Spleen (tissue), 11 donors: ENCODE data around the gene SPTAN1. TPM values are rescaled to one million over a fixed set of nuclear protein-coding genes. Genes with fewer than 3 reads are reported as not detected.

ENCODE experiments used
- DNase-seq: peaks from one replicate; pipeline ENCODE4 v3.0.0-alpha.2; 2020
- H3K27ac ChIP-seq, 8 donors: fragments of 200-600 bp; sonication (generic) in 7 of 8; 1 replicate in 4 of 8; 2 replicates in 4 of 8; pipeline versions ENCODE4 v1.5.0 to v1.8.0; 2016 to 2021; ENCODE audit warnings: inconsistent platforms in 4 of 8, mild to moderate bottlenecking in 4 of 8, moderate library complexity in 1 of 8
- H3K27me3 ChIP-seq, 7 donors: fragments of 200-600 bp; sonication (generic) in 6 of 7; replicated peaks in 1 of 7; 1 replicate in 4 of 7; 2 replicates in 3 of 7; pipeline versions ENCODE4 v1.5.0 to v1.8.0; 2016 to 2021; ENCODE audit warnings: inconsistent platforms in 3 of 7, mild to moderate bottlenecking in 1 of 7
- H3K36me3 ChIP-seq, 6 donors: fragments of 200-600 bp; sonication (generic) in 5 of 6; 1 replicate in 4 of 6; 2 replicates in 2 of 6; pipeline versions ENCODE4 v1.5.0 to v1.8.0; 2016 to 2021; ENCODE audit warnings: inconsistent platforms in 2 of 6
- H3K4me1 ChIP-seq, 6 donors: fragments of 200-600 bp; sonication (generic) in 5 of 6; 1 replicate in 3 of 6; 2 replicates in 3 of 6; pipeline versions ENCODE4 v1.5.0 to v1.8.0; 2016 to 2021; ENCODE audit warnings: inconsistent platforms in 3 of 6
- H3K4me3 ChIP-seq, 8 donors: fragments of 200-600 bp; sonication (generic) in 7 of 8; 1 replicate in 4 of 8; 2 replicates in 4 of 8; pipeline versions ENCODE4 v1.5.0 to v1.8.0; 2016 to 2021; ENCODE audit warnings: inconsistent platforms in 4 of 8, mild to moderate bottlenecking in 4 of 8, moderate library complexity in 2 of 8
- H3K9me3 ChIP-seq, 8 donors: fragments of 200-600 bp; sonication (generic) in 7 of 8; 1 replicate in 4 of 8; 2 replicates in 4 of 8; pipeline versions ENCODE4 v1.5.0 to v1.8.0; 2016 to 2021; ENCODE audit warnings: inconsistent platforms in 4 of 8
- CTCF ChIP-seq, 11 experiments: fragments of 200-600 bp in 7 of 11; fragments of 450-650 bp in 4 of 11; sonication (generic) in 4 of 11; IDR thresholded peaks in 8 of 11; conservative IDR thresholded peaks in 3 of 11; 1 replicate in 7 of 11; 2 replicates in 4 of 11; pipeline versions ENCODE4 v1.4.0 to v1.8.0; 2016 to 2021; ENCODE audit warnings: antibody characterized with exemption in 11 of 11, inconsistent platforms in 4 of 11, mild to moderate bottlenecking in 1 of 11
- POLR2A ChIP-seq, 3 donors: fragments of 450-650 bp; IDR thresholded peaks; one replicate each; pipeline ENCODE4 v1.5.1; 2017; ENCODE audit warnings: antibody characterized with exemption in 3 of 3, mild to moderate bottlenecking in 1 of 3
- POLR2AphosphoS5 ChIP-seq, 3 donors: sonication (generic); formaldehyde crosslinking; IDR thresholded peaks; one replicate each; pipeline ENCODE4 v1.5.1; 2017; ENCODE audit warnings: antibody characterized with exemption in 3 of 3
- whole genome bisulfite sequencing, 5 donors: extraction: QIAGEN DNeasy Blood & Tissue Kit in 3 of 5; methylation state at CpG; one replicate each; pipeline versions ENCODE4 v1.1.5 to v1.1.7; 2013 to 2018; 5-methylcytosine and 5-hydroxymethylcytosine counted together
- intact Hi-C: fragments of 100-400 bp; cut with DNase I; formaldehyde crosslinking; loops from one replicate; pipeline ENCODE4 v1.15.0; 2023; ENCODE audit warnings: low total_unique reads
- polyA plus RNA-seq, 3 donors: library from polyadenylated mRNA; stranded (reverse); fragments of 200-250 nt; gene quantifications; one replicate each; pipeline ENCODE4 v1.2.1, GENCODE V29; 2013
- total RNA-seq, 7 donors: library from RNA; depleted of rRNA in 3 of 7; stranded (reverse); fragments of >200 nt in 3 of 7; fragmentation: NEBNext Ultra II Directional in 4 of 7; extraction: Animal tissue kit (Norgen Biotek cat#: 25700) in 4 of 7; gene quantifications; one replicate each; pipeline versions ENCODE4 v1.1.0 to v1.2.1, GENCODE V29; 2016 to 2021
- donor health status: healthy with polysubstance abuse.
- donor health status: DM: no; HTN: no; CAD: no; lungs with moderate emphysema.
- donor health status: DM: no; HTN: no; CAD: no.
- donor health status: Bipolar disorder and iron deficiency.
- donor health status: healthy.
- donor health status: DM: no; HTN: no; CAD: no.
- donor health status: DM: yes; HTN: yes; CAD: no.

Gene SPTAN1
- total and polyA plus RNA-seq, 10 donors: 83.4 to 386 (median 248) TPM

- intact Hi-C loops: no loop called here
- 92 to 98% (median 92%) methylated on average over 8 to 10 of the region's 10 CpGs for WGBS, 5 donors
- Histone ChIP-seq H3K27me3 (no peaks in the 10 kb centered on the region), H3K36me3 (peaks cover 3 to 100% (median 59%) of the 10 kb centered on the region in 6 donors), H3K27ac (peak overlapping the region in 5 of 8 donors; percentile 77 to 85 (median 83)), H3K9me3 (no peaks in the 10 kb centered on the region), H3K4me3 (no peak overlapping the region), H3K4me1 (peaks cover 0 to 40% (median 25%) of the 10 kb centered on the region in 6 donors)
- TF ChIP-seq POLR2A (IDR thresholded peaks at IDR 0.05) (no peak), CTCF (IDR thresholded peaks at IDR 0.05 in 8 of 11, conservative IDR thresholded peaks at IDR 0.05 in 3 of 11) (no peak), POLR2AphosphoS5 (IDR thresholded peaks at IDR 0.05) (no peak)
- no peak for DNase-seq
Observed at GRCh38 chr9:128634111-128634510, 81.7 kb downstream of the SPTAN1 start.

- Histone ChIP-seq H3K4me3 (no peak overlapping the region), H3K27me3 (no peaks in the 10 kb centered on the region), H3K9me3 (no peaks in the 10 kb centered on the region), H3K4me1 (peaks cover 0 to 40% (median 25%) of the 10 kb centered on the region in 6 donors), H3K36me3 (peaks cover 3 to 100% (median 52%) of the 10 kb centered on the region in 6 donors), H3K27ac (peak overlapping the region; percentile 66 to 85 (median 78))
- DNase-seq: no peak
- 72 to 84% (median 80%) methylated on average over 13 to 26 of the region's 26 CpGs for WGBS, 5 donors
- intact Hi-C loops: no loop called here
- TF ChIP-seq POLR2AphosphoS5 (IDR thresholded peaks at IDR 0.05): peak in 1 of 3 donors; percentile 28
- TF ChIP-seq POLR2A (IDR thresholded peaks at IDR 0.05): no peak
Observed at GRCh38 chr9:128634651-128635262, 82.4 kb downstream of the SPTAN1 start.

- peak overlapping the region; percentile 66 to 85 (median 78) for H3K27ac ChIP-seq
- peak; percentile 85 for DNase-seq
- peaks cover 0 to 40% (median 25%) of the 10 kb centered on the region in 6 donors for H3K4me1 ChIP-seq
- peak in 9 of 11 experiments; percentile 22 to 64 (median 52) for TF ChIP-seq CTCF (IDR thresholded peaks at IDR 0.05 in 8 of 11, conservative IDR thresholded peaks at IDR 0.05 in 3 of 11)
- TF ChIP-seq POLR2A (IDR thresholded peaks at IDR 0.05): no peak
- TF ChIP-seq POLR2AphosphoS5 (IDR thresholded peaks at IDR 0.05): peak; percentile 17 to 71 (median 51)
- no peaks in the 10 kb centered on the region for H3K9me3 ChIP-seq
- H3K36me3 ChIP-seq: peaks cover 3 to 100% (median 45%) of the 10 kb centered on the region in 6 donors
- intact Hi-C loops: no loop called here
- peak overlapping the region in 1 of 8 donors; percentile 14 for H3K4me3 ChIP-seq
- no peaks in the 10 kb centered on the region for H3K27me3 ChIP-seq
- 60 to 95% (median 66%) methylated on average over 6 to 20 of the region's 20 CpGs for WGBS, 5 donors
Observed at GRCh38 chr9:128635266-128636023, 83.1 kb downstream of the SPTAN1 start.

GRCh38 chr9:128636024-128636390, 83.6 kb downstream of the SPTAN1 start:
- peak overlapping the region; percentile 29 to 85 (median 78) for H3K27ac ChIP-seq
- peaks cover 0 to 40% (median 25%) of the 10 kb centered on the region in 6 donors for H3K4me1 ChIP-seq
- 66 to 83% (median 76%) methylated on average over 11 to 16 of the region's 16 CpGs for WGBS, 5 donors
- H3K9me3 ChIP-seq: no peaks in the 10 kb centered on the region
- intact Hi-C loops: no loop called here
- H3K27me3 ChIP-seq: no peaks in the 10 kb centered on the region
- H3K4me3 ChIP-seq: peak overlapping the region in 1 of 8 donors; percentile 14
- no peak for DNase-seq
- peaks cover 3 to 99% (median 40%) of the 10 kb centered on the region in 6 donors for H3K36me3 ChIP-seq
- TF ChIP-seq POLR2AphosphoS5 (IDR thresholded peaks at IDR 0.05) (no peak), POLR2A (IDR thresholded peaks at IDR 0.05) (no peak), CTCF (IDR thresholded peaks at IDR 0.05 in 8 of 11, conservative IDR thresholded peaks at IDR 0.05 in 3 of 11) (no peak)
